GM18519 (cell line): ENCODE measurements around the gene PPEF2.
A peak's percentile ranks its signal among the peaks of the same experiment; 100 is the strongest.
"Not testable (repeated sequence)": the region's sequence is repeated elsewhere in the genome, so short reads cannot be mapped to it uniquely, and the experiment has no call there.

ENCODE experiments used
- ATAC-seq: cut with Tn5 transposase; IDR thresholded peaks from one replicate; pipeline ENCODE4 v1.9.1; 2021; ENCODE audit warnings: mild to moderate bottlenecking, moderate library complexity; ENCODE audit not compliant: unreplicated experiment, low FRiP score

The PPEF2 gene

GRCh38 chr4:75902352-75902751 lies at the start of gene PPEF2:
TSS of gene PPEF2 (minus strand) at chr4:75902452. CDS start at chr4:75896325, 6,127 bp downstream.
- ATAC-seq = no peak

- no peak for ATAC-seq
Measured at GRCh38 chr4:75950213-75950815, 48.1 kb upstream of the PPEF2 start.

GRCh38 chr4:75948822-75949444 lies 46.7 kb upstream of the PPEF2 start:
- peak; percentile 70 for ATAC-seq

- ATAC-seq = peak; percentile 60
Measured at GRCh38 chr4:75940692-75941253, 38.5 kb upstream of the PPEF2 start, which contains the start of gene NAAA. TSS of gene NAAA (minus strand) at chr4:75941013. CDS start at chr4:75940949, 64 bp downstream.

GRCh38 chr4:75939890-75940691 lies 37.8 kb upstream of the PPEF2 start:
- peak; percentile 34 for ATAC-seq

GRCh38 chr4:75935628-75936027 lies 33.4 kb upstream of the PPEF2 start:
- ATAC-seq = no peak

GRCh38 chr4:75930152-75930551 lies 27.9 kb upstream of the PPEF2 start:
- no peak for ATAC-seq

DNA sequence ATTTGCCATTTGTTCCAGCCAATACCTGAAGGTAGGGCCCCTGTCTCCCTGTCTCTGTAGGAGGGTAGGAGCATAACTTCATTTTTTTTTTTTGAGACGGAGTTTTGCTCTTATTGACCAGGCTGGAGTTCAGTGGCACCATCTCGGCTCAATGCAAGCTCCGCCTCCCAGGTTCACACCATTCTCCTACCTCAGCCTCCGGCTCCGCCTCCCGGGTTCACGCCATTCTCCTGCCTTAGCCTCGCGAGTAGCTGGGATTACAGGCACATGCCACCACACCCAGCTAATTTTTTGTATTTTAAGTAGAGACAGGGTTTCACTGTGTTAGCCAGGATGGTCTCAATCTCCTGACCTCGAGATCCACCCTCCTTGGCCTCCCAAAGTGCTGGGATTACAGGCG lies 22.7 kb upstream of the PPEF2 start:
- ATAC-seq = not testable (repeated sequence)

- ATAC-seq = no peak
Measured at GRCh38 chr4:75924309-75924827, 22.1 kb upstream of the PPEF2 start.

GRCh38 chr4:75922588-75922987 lies 20.3 kb upstream of the PPEF2 start:
- no peak for ATAC-seq

DNA sequence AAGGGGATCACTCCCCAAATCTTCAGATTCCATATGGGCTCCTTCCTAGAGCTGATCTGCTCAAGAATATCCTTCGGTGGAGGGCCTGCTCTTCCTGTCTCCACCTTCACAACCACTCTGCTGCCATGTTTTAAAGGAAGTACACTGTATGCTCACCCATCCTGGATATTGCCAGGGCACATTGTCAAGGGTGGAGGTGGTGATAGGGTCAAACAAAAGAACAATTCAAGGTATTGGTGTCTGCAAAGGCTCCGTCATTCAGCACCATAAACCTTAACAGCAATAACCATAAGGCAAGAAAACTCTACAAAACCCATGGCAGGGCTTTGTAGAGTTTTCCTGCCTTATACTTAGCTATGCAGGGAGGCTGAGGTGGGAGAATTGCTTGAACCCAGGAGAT lies 19.7 kb upstream of the PPEF2 start:
- ATAC-seq = no peak

DNA sequence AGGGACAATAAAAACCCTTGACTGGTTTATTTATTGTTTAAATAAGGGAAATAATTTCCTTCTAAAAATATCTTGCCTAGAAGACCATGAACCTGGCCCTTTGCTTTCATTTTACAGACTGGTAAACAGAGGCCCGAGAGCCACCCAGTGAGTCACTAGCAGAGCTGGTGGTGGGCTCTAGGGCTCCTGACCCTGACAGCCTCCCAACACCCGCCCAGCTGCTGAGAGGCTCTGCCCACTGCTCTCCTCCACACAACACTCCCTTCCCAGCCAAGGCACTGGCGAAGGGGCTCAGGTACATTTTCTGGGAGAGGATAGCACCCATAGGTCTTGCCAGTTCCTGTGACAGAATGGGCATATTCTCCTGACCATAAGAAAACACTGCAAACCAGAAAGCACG lies 18.1 kb upstream of the PPEF2 start:
- no peak for ATAC-seq

DNA sequence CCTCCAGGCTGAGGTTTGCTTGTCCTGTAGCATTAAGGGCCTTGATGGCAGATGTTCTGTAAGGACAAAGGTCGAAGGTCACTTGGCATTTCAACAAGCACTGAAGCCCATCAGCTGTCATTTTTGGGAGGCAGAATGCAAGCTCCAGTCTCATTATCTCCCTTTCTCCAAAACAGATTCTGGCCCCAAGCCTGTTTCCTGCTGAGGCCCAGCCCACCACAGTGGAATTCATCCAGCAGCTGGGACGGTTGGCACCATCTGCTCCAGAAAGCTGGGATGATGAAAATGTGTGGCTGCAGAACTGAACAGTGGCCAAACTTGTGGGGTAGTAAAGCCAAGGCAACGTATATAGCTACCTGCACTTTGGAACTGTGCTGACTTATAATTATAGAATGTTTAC lies 17.7 kb upstream of the PPEF2 start:
- no peak for ATAC-seq

- ATAC-seq = no peak
Measured at GRCh38 chr4:75916091-75916661, 13.9 kb upstream of the PPEF2 start.

DNA sequence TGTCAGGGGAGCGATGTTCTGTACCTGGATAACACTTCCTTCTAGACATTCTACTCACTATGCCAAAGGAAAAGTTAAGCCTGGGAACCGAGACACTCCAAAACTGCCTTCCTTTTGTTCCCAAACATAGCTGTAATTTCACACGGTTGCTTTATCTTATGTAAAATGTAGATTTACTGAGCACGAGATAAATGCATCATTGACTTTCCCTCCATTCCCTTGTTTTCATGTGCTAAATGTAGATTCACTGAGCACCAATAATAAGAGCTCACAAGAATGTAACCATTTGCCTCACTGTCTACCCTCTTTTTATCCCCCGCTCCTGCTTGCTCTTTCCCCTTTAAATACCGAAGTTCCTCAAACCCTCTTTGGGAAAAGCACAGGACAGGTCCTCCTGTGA lies 10.7 kb upstream of the PPEF2 start:
- no peak for ATAC-seq

DNA sequence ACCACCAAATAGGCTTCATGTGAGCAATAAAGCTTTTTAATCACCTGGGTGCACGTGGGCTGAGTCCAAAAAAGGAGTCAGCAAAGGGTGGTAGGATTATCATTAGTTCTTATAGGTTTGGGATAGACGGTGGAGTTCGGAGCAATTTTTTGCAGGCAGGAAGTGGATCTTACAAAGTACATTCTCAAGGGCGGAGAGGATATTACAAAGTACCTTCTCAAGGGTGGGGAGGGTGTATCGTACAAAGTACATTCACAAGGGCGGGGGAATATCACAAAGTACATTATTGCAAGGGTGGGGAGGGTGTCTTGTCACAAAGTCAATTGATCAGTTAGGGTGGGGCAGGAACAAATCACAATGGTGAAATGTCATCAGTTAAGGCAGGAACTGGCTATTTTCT lies 8.6 kb upstream of the PPEF2 start:
- ATAC-seq = not testable (repeated sequence)

DNA sequence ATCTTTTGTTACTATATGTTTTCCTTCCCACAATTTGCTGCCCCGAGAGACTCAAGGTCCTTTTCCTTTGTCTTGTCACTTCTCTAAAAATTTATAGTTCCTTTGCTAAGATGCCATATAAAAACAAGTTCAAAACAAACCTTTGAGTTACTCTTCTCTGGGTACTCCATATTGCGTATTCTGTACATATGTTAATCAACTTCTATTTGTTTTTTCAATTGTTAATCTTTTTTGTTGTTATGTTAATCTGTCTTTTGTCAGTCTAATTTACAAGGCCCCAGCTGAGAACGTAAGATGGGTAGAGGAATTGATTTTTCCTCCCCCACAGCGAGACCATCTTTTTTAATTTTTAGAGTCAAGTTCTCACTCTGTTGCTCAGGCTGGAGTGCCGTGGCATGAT lies 7.2 kb upstream of the PPEF2 start:
- ATAC-seq = no peak

DNA sequence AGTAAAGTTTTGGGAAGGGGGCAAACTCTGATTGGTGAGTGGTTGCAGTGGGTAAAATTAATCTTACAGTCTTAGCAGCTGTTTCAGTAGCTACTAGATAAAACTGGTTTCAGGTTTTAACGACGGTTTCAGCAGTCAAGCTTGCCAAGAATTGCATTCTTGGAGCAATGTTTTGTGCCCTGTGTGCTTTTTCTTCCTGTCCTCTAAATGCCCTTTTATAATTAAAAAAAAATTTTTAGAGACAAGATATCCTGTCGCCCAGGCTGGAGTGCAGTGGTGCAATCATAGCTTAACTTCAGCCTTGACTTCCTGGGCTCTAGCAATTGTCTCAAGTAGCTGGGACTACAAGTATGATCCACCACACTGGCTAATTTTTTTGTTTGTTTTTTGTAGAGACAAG lies 6.3 kb upstream of the PPEF2 start:
- no peak for ATAC-seq

DNA sequence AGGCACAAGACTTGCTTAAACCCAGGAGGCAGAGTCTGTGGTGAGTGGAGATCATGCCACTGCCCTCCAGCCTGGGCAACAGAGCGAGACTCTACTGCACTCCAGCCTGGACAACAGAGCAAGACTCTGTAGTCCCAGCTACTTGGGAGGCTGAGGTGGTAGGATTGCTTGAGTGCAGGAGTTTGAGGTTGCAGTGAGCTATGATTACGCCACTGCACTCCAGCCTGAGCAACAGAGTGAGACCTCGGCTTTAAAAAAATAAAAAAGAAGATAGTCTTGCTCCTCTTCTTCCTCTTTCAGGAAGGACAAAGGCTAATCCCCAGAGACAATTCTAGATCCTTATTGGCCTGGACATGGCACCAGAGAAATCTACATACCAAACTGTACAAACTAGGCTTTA lies 5.7 kb upstream of the PPEF2 start:
- no peak for ATAC-seq

GRCh38 chr4:75904076-75904475 lies 1.8 kb upstream of the PPEF2 start:
- ATAC-seq = no peak

- ATAC-seq = no peak
Measured at GRCh38 chr4:75898536-75898935, 3.7 kb downstream of the PPEF2 start.
